Type B pancreatic cell (in vitro differentiated cells): ENCODE data around the gene LCMT2. TPM values are rescaled to one million over a fixed set of nuclear protein-coding genes. Genes with fewer than 3 reads are reported as not detected.

Source experiments
- DNase-seq: peaks from one replicate; pipeline ENCODE4 v3.0.0; 2021; ENCODE audit warnings: mixed read lengths; ENCODE audit not compliant: unreplicated experiment; ENCODE audit errors: extremely low spot score
- H3K27ac Mint-ChIP-seq: 2 replicates; pipeline ENCODE4 v1.8.0; 2021; ENCODE audit warnings: mild to moderate bottlenecking, mixed read lengths
- H3K27me3 Mint-ChIP-seq: 2 replicates; pipeline ENCODE4 v1.8.0; 2021; ENCODE audit warnings: mixed read lengths
- H3K36me3 Mint-ChIP-seq: 2 replicates; pipeline ENCODE4 v1.8.0; 2021; ENCODE audit warnings: mixed read lengths
- H3K4me1 Mint-ChIP-seq: one replicate; pipeline ENCODE4 v1.8.0; 2021; ENCODE audit warnings: mixed read lengths; ENCODE audit not compliant: unreplicated experiment
- H3K4me3 Mint-ChIP-seq: 2 replicates; pipeline ENCODE4 v1.8.0; 2021; ENCODE audit warnings: mild to moderate bottlenecking, mixed read lengths
- H3K9me3 Mint-ChIP-seq: 2 replicates; pipeline ENCODE4 v1.8.0; 2021; ENCODE audit warnings: mixed read lengths
- total RNA-seq: library from RNA; stranded (reverse); gene quantifications from 2 replicates; pipeline ENCODE4 v1.2.1, GENCODE V29; 2021; ENCODE audit warnings: low replicate concordance
- TF ChIP-seq, protein P1 (sequence below): fragments of 200-600 bp; sonication (generic); conservative IDR thresholded peaks from 2 replicates; pipeline ENCODE4 v1.5.0; 2021; ENCODE audit warnings: antibody characterized with exemption, mild to moderate bottlenecking

The LCMT2 gene
- total RNA-seq, 1 donor from 2014 or later = 13.7 TPM

DNA sequence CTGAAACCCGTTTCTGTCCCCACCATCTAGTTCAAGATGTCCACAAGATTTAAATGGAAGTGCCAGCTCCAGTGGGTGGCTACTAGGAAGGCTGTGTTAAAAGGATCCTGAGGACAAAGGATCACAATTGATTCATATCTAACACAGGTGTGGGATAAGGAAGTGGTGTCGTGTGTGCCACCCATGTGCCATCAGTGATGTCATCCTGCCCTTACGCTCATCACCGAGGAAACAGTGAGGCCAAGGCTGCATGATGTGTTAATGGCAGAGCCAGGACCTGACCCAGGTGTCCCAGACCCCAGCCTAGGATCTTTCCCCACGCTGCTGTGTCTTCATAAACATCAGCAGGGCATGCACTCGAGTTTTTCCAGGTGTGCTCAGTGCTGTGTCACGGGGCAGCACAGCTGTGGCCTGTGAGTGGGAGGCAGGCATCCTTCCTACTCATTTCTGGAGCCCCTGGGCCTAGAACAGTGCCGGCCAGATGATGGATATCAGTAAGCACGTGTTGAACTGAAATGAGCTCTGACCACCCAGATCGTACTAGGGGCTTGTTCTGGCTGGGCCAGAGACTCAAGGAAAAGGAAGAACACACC lies 53.0 kb downstream of the LCMT2 start:
- no peak overlapping the region for H3K4me3 Mint-ChIP-seq

DNA sequence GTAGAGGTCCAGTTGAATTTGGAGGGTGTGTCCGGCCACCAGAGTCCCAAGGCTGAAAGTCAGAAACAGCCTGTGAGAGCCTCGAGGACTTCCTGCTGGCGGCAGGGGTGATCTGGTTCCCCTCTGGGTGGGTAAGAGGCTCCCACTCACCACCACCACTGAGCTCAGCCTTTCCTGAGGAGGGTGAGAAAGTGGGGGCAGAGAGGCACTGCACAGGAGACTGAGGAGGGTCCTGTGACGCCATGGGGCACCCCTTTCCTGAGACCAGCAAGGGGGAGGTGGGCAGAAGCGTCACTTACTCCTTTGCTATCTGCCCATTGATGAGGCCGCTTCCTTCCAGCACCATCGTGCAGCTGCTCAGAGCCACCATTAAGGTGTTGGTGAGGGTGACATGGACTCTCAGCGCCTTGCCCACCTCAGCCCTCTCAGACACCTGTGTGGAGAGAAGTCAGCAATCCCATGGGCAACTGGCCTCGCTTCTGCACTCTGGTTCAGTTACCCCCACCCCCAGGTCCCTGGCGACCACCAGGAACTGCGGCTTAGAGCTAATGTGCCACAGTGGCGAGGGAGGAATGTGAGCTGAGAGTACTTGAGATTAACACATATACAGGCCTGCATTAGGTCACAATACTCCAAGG lies 53.7 kb downstream of the LCMT2 start:
- H3K36me3 Mint-ChIP-seq = no peaks in the 10 kb centered on the region
- DNase-seq = peak; percentile 43
- H3K4me3 Mint-ChIP-seq = no peak overlapping the region
- H3K27me3 Mint-ChIP-seq = peaks cover 34% of the 10 kb centered on the region
- no peaks in the 10 kb centered on the region for H3K9me3 Mint-ChIP-seq
- no peak overlapping the region for H3K27ac Mint-ChIP-seq
- TF ChIP-seq, protein P1, sequence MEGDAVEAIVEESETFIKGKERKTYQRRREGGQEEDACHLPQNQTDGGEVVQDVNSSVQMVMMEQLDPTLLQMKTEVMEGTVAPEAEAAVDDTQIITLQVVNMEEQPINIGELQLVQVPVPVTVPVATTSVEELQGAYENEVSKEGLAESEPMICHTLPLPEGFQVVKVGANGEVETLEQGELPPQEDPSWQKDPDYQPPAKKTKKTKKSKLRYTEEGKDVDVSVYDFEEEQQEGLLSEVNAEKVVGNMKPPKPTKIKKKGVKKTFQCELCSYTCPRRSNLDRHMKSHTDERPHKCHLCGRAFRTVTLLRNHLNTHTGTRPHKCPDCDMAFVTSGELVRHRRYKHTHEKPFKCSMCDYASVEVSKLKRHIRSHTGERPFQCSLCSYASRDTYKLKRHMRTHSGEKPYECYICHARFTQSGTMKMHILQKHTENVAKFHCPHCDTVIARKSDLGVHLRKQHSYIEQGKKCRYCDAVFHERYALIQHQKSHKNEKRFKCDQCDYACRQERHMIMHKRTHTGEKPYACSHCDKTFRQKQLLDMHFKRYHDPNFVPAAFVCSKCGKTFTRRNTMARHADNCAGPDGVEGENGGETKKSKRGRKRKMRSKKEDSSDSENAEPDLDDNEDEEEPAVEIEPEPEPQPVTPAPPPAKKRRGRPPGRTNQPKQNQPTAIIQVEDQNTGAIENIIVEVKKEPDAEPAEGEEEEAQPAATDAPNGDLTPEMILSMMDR = no peak
- H3K4me1 Mint-ChIP-seq = no peaks in the 10 kb centered on the region

More for the DNA sequence above, 53.0 kb downstream of the LCMT2 start:
- peaks cover 34% of the 10 kb centered on the region for H3K27me3 Mint-ChIP-seq
- H3K9me3 Mint-ChIP-seq = no peaks in the 10 kb centered on the region
- H3K4me1 Mint-ChIP-seq = no peaks in the 10 kb centered on the region
- no peaks in the 10 kb centered on the region for H3K36me3 Mint-ChIP-seq
- TF ChIP-seq, protein P1 = no peak
- DNase-seq = peak; percentile 31
- no peak overlapping the region for H3K27ac Mint-ChIP-seq

GRCh38 chr15:43275740-43276562 lies 54.4 kb downstream of the LCMT2 start:
- peaks cover 34% of the 10 kb centered on the region for H3K27me3 Mint-ChIP-seq

DNA sequence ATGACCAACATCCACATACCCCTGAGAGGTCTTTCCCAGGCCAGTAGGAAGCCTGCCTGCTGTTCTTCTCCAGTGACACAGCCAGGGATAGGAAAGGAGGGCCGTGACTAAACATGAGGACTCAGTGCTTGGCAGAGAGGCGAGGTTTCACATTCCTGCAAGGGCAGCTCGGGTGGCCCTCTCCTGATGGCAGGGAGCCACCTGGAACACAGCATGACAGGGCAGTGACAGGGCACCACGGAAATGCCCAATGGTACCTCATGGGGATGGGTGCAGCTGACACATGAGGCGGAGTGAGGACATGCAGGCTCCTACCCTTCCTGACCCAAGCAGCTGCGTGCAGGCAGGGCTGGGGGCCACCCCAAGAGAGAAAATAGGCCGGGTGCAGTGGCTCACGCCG lies 56.2 kb downstream of the LCMT2 start:
- Mint-ChIP-seq H3K27me3 (peaks cover 41% of the 10 kb centered on the region), H3K27ac (no peak overlapping the region), H3K9me3 (no peaks in the 10 kb centered on the region), H3K4me1 (no peaks in the 10 kb centered on the region), H3K4me3 (no peak overlapping the region), H3K36me3 (no peaks in the 10 kb centered on the region)
- TF ChIP-seq, protein P1 = no peak
- DNase-seq = peak; percentile 50

More at GRCh38 chr15:43275740-43276562, 54.4 kb downstream of the LCMT2 start:
- peak; percentile 48 for DNase-seq
- TF ChIP-seq, protein P1 = no peak
- no peak overlapping the region for H3K27ac Mint-ChIP-seq
- H3K4me3 Mint-ChIP-seq = no peak overlapping the region
- no peaks in the 10 kb centered on the region for H3K9me3 Mint-ChIP-seq
- no peaks in the 10 kb centered on the region for H3K4me1 Mint-ChIP-seq
- no peaks in the 10 kb centered on the region for H3K36me3 Mint-ChIP-seq

Other genes with a start within 250 kb of the LCMT2 start
- gene UBR1, start 224.5 kb downstream of the LCMT2 start, total RNA-seq = 21.1 and 28.3 TPM in 2 replicates
- 11.5 and 22.1 TPM in 2 replicates for gene TMEM62, start 197.0 kb downstream of the LCMT2 start, total RNA-seq
- gene CCNDBP1, start 145.2 kb downstream of the LCMT2 start, total RNA-seq = 28.2 and 41.5 TPM in 2 replicates
- gene EPB42, start 109.6 kb downstream of the LCMT2 start, total RNA-seq = not detected in 2 replicates
- 0.22 and 0.71 TPM in 2 replicates for gene TGM5, start 63.6 kb downstream of the LCMT2 start, total RNA-seq
- gene TGM7, start 28.3 kb downstream of the LCMT2 start, total RNA-seq = not detected in 2 replicates
- 28.8 and 45.6 TPM in 2 replicates for gene ZSCAN29, start 40.5 kb upstream of the LCMT2 start, total RNA-seq
- gene TUBGCP4, start 40.5 kb upstream of the LCMT2 start, total RNA-seq = 25.5 and 29.1 TPM in 2 replicates
- 68.3 and 101 TPM in 2 replicates for gene TP53BP1, start 162.6 kb upstream of the LCMT2 start, total RNA-seq
- 6.0 and 18.2 TPM in 2 replicates for gene MAP1A, start 187.0 kb upstream of the LCMT2 start, total RNA-seq